Fibroblast of gingiva (primary cell): ENCODE data around the gene FOXD4.
A peak's percentile ranks its signal among the peaks of the same experiment; 100 is the strongest.
"Not testable (repeated sequence)": the region's sequence is repeated elsewhere in the genome, so short reads cannot be mapped to it uniquely, and the experiment has no call there.

Source experiments
- DNase-seq: peaks from one replicate; pipeline ENCODE4 v3.0.0-alpha.2; 2011; ENCODE audit warnings: low read depth

The FOXD4 gene

GRCh38 chr9:117995-118467 lies at the start of gene FOXD4:
Gene FOXD4, minus strand, starts transcription at chr9:118417. Its CDS starts 298 bp downstream, at chr9:118119.
- not testable (repeated sequence) for DNase-seq

- peak; percentile 3 for DNase-seq
Measured at GRCh38 chr9:159871-160270, 41.7 kb upstream of the FOXD4 start.

GRCh38 chr9:151173-151572 lies 33.0 kb upstream of the FOXD4 start:
- DNase-seq = not testable (repeated sequence)

- not testable (repeated sequence) for DNase-seq
Measured at GRCh38 chr9:139880-140279, 21.7 kb upstream of the FOXD4 start.

- not testable (repeated sequence) for DNase-seq
Measured at GRCh38 chr9:117144-117994, 848 bp downstream of the FOXD4 start.

GRCh38 chr9:116239-117077 lies 1.8 kb downstream of the FOXD4 start:
- not testable (repeated sequence) for DNase-seq

- not testable (repeated sequence) for DNase-seq
Measured at GRCh38 chr9:115118-115451, 3.1 kb downstream of the FOXD4 start.

GRCh38 chr9:114267-115117 lies 3.7 kb downstream of the FOXD4 start:
- DNase-seq = not testable (repeated sequence)

- not testable (repeated sequence) for DNase-seq
Measured at GRCh38 chr9:113468-114266, 4.5 kb downstream of the FOXD4 start.

- DNase-seq = not testable (repeated sequence)
Measured at GRCh38 chr9:112589-113467, 5.4 kb downstream of the FOXD4 start.

- DNase-seq = not testable (repeated sequence)
Measured at GRCh38 chr9:110672-111071, 7.5 kb downstream of the FOXD4 start.

- not testable (repeated sequence) for DNase-seq
Measured at GRCh38 chr9:109540-109939, 8.7 kb downstream of the FOXD4 start.

- not testable (repeated sequence) for DNase-seq
Measured at GRCh38 chr9:108742-109495, 9.3 kb downstream of the FOXD4 start.

- DNase-seq = not testable (repeated sequence)
Measured at GRCh38 chr9:105991-106390, 12.2 kb downstream of the FOXD4 start.

GRCh38 chr9:100430-100829 lies 17.8 kb downstream of the FOXD4 start:
- not testable (repeated sequence) for DNase-seq

- DNase-seq = not testable (repeated sequence)
Measured at GRCh38 chr9:99867-100266, 18.4 kb downstream of the FOXD4 start.

GRCh38 chr9:98775-99174 lies 19.4 kb downstream of the FOXD4 start:
- not testable (repeated sequence) for DNase-seq

GRCh38 chr9:94992-95391 lies 23.2 kb downstream of the FOXD4 start:
- not testable (repeated sequence) for DNase-seq

GRCh38 chr9:94323-94722 lies 23.9 kb downstream of the FOXD4 start:
- not testable (repeated sequence) for DNase-seq
